Measurements from ENCODE around the gene ASCC3. TPM values are rescaled to one million over a fixed set of nuclear protein-coding genes. Genes with fewer than 3 reads are reported as not detected.

The ASCC3 gene
- total and polyA plus RNA-seq, 2 of the 4 experiments (the other 2 are of a cell fraction), result 25.8 to 104 TPM

DNA sequence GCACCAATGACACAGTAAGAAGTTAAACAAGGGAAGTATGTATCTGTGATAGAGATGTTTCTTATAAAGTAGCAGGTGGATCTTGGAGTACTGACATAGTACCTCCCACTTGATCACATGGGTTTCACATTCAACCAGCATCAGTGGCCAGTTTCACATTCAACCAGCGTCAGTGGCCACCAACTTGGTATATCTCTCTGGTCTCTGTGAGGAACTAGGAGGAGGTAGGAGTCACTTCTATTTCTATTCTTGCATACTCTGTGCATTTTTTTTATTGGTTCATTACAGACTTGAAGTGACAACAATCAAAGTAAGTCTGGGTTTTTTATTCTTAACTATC is 216.1 kb downstream of the ASCC3 start:
- no peak overlapping the region for H3K27ac ChIP-seq (ENCODE audit: insufficient read depth, low read length)
- H3K4me1 ChIP-seq (ENCODE audit: control insufficient read depth, insufficient read depth, low read length), result no peaks in the 10 kb centered on the region
- H3K23ac ChIP-seq (ENCODE audit: low read depth, low read length), result no peak overlapping the region
- no peak overlapping the region for H4K8ac ChIP-seq (ENCODE audit: low read depth in 2 of 2, low read length in 2 of 2)
- H4K91ac ChIP-seq (ENCODE audit: insufficient read depth, low read depth, low read length), result no peak overlapping the region
- no peak overlapping the region for H2BK5ac ChIP-seq (ENCODE audit: low read depth, low read length, poor library complexity, severe bottlenecking)
- H3K14ac ChIP-seq (replicated peaks; ENCODE audit: low read depth, low read length), result no peak overlapping the region
- no CpG with 5 or more reads among the region's 1 CpG for WGBS, 2 experiments (ENCODE audit: extremely low coverage in 2 of 2, insufficient read length in 1 of 2)
- H2BK15ac ChIP-seq (ENCODE audit: low read depth, low read length), result no peak overlapping the region
- no peak overlapping the region for H2AK5ac ChIP-seq (ENCODE audit: low read depth, low read length)
- ChIA-PET CTCF (interaction anchor here (0.6 to 1.4 kb wide), 2 partner anchors 16 to 108 kb away, joined by 3 read pairs; no protein-coding TSS in a partner anchor), POLR2A (ENCODE audit: unreplicated experiment) (no interaction called here)
- no peaks in the 10 kb centered on the region; the same call in 1 of the 2 replicates for H3K9me1 ChIP-seq (ENCODE audit: insufficient read depth, low read length)
- H3K27me3 ChIP-seq (ENCODE audit: control insufficient read depth, insufficient read depth, low read length), result no peaks in the 10 kb centered on the region
- no peak overlapping the region for H3K4ac ChIP-seq (ENCODE audit: low read depth, low read length)
- no peak overlapping the region for H3K18ac ChIP-seq (ENCODE audit: low read depth, low read length)
- H3K4me3 ChIP-seq (ENCODE audit: insufficient read depth, low read depth, low read length), result no peak overlapping the region
- H3K79me1 ChIP-seq (ENCODE audit: low read depth in 1 of 2, low read length in 2 of 2), result 0 out of 4 replicates have a peak, but pooled peaks cover 0 to 2% of the 10 kb centered on the region in 2 experiments
- ATAC-seq (ENCODE audit: low read depth) (no peak), DNase-seq (no peak)
- no peaks in the 10 kb centered on the region for H3K9me3 ChIP-seq (ENCODE audit: control insufficient read depth, insufficient read depth, low read length)
- H4K20me1 ChIP-seq (ENCODE audit: insufficient read depth, low read length), result no peaks in the 10 kb centered on the region
- dilution Hi-C loops (cut with HindIII; ENCODE audit: low sequenced_read_pairs, unreplicated experiment) (no loop called here), in situ Hi-C loops (cut with MboI; ENCODE audit: low sequenced_read_pairs) (loop anchor here (10.0 kb wide), 1 partner anchor 550 kb away; no protein-coding TSS in a partner anchor), intact Hi-C loops (cut with micrococcal nuclease) (no loop called here)
- no TSS peak for BruUV-seq (replicated peaks)
- TF ChIP-seq ELK1 (IDR thresholded peaks at IDR 0.05; ENCODE audit: borderline replicate concordance, low read depth, low read length), result no peak
- TF ChIP-seq RAD21 (IDR thresholded peaks at IDR 0.05; ENCODE audit: low read length), result no peak
- no peak for TF ChIP-seq BHLHE40 (IDR thresholded peaks at IDR 0.05; ENCODE audit: low read depth, low read length)
- no peak for TF ChIP-seq RCOR1 (IDR thresholded peaks at IDR 0.05; ENCODE audit: insufficient replicate concordance, low read length)
- TF ChIP-seq CEBPB (IDR thresholded peaks at IDR 0.05; ENCODE audit: low read depth, low read length), result no peak
- TF ChIP-seq, protein P1, sequence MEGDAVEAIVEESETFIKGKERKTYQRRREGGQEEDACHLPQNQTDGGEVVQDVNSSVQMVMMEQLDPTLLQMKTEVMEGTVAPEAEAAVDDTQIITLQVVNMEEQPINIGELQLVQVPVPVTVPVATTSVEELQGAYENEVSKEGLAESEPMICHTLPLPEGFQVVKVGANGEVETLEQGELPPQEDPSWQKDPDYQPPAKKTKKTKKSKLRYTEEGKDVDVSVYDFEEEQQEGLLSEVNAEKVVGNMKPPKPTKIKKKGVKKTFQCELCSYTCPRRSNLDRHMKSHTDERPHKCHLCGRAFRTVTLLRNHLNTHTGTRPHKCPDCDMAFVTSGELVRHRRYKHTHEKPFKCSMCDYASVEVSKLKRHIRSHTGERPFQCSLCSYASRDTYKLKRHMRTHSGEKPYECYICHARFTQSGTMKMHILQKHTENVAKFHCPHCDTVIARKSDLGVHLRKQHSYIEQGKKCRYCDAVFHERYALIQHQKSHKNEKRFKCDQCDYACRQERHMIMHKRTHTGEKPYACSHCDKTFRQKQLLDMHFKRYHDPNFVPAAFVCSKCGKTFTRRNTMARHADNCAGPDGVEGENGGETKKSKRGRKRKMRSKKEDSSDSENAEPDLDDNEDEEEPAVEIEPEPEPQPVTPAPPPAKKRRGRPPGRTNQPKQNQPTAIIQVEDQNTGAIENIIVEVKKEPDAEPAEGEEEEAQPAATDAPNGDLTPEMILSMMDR (conservative IDR thresholded peaks at IDR 0.05; ENCODE audit: low read depth, low read length), result no peak
- TF ChIP-seq NFE2L2 (IDR thresholded peaks at IDR 0.05; ENCODE audit: low read depth, low read length), result no peak
- TF ChIP-seq, protein P2, sequence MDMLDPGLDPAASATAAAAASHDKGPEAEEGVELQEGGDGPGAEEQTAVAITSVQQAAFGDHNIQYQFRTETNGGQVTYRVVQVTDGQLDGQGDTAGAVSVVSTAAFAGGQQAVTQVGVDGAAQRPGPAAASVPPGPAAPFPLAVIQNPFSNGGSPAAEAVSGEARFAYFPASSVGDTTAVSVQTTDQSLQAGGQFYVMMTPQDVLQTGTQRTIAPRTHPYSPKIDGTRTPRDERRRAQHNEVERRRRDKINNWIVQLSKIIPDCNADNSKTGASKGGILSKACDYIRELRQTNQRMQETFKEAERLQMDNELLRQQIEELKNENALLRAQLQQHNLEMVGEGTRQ (IDR thresholded peaks at IDR 0.05; ENCODE audit: low read depth, low read length), result no peak
- no peak for TF ChIP-seq RFX5 (IDR thresholded peaks at IDR 0.05; ENCODE audit: low read depth, low read length)
- no peak for TF ChIP-seq MAZ (IDR thresholded peaks at IDR 0.05; ENCODE audit: borderline replicate concordance, low read depth, low read length)
- TF ChIP-seq POLR2A (IDR thresholded peaks at IDR 0.05; ENCODE audit: low read depth, low read length), result no peak
- no peak for TF ChIP-seq MAFK (IDR thresholded peaks at IDR 0.05; ENCODE audit: low read depth, low read length)
- TF ChIP-seq SMC3 (IDR thresholded peaks at IDR 0.05; ENCODE audit: low read depth, low read length), result no peak
- TF ChIP-seq FOS (IDR thresholded peaks at IDR 0.05; ENCODE audit: low read depth, low read length), result no peak
- no peak for TF ChIP-seq MXI1 (IDR thresholded peaks at IDR 0.05; ENCODE audit: borderline replicate concordance, low read depth, low read length)
- TF ChIP-seq CHD1 (IDR thresholded peaks at IDR 0.05; ENCODE audit: low read depth, low read length), result no peak
- H4K5ac ChIP-seq (ENCODE audit: low read depth, low read length), result no peak overlapping the region
- no peak overlapping the region for H2BK120ac ChIP-seq (ENCODE audit: low read depth, low read length)
- no peak overlapping the region for H2AK9ac ChIP-seq (replicated peaks; ENCODE audit: low read depth, low read length, poor library complexity)
- no peak overlapping the region for H2AFZ ChIP-seq (replicated peaks; ENCODE audit: low read length, poor library complexity)
- H3K9ac ChIP-seq (ENCODE audit: low read depth, low read length), result no peak overlapping the region
- H2BK20ac ChIP-seq (ENCODE audit: low read depth, low read length), result no peak overlapping the region
- H3K4me2 ChIP-seq (ENCODE audit: low read depth, low read length), result no peak overlapping the region
- 0 out of 2 replicates have a peak, but pooled peaks cover 2% of the 10 kb centered on the region for H3K36me3 ChIP-seq (ENCODE audit: control insufficient read depth, insufficient read depth, low read length)
- no peak overlapping the region for H3K56ac ChIP-seq (ENCODE audit: extremely low read depth, insufficient read depth, low read length)
